HepG2 (cell line): ENCODE results near the gene UBE2M. TPM values are rescaled to one million over a fixed set of nuclear protein-coding genes. Genes with fewer than 3 reads are reported as not detected.

ENCODE experiments used
- CEBPG ChIP-seq: IDR thresholded peaks from 2 replicates; pipeline ENCODE4 v1.6.1; 2016
- CSRNP2 ChIP-seq: sonication (generic); formaldehyde crosslinking; conservative IDR thresholded peaks from 2 replicates; pipeline ENCODE4 v1.8.0; 2022; ENCODE audit warnings: low read depth, missing genetic modification reagents
- DNMT3B ChIP-seq: conservative IDR thresholded peaks from 2 replicates; pipeline ENCODE4 v1.6.1; 2016; ENCODE audit warnings: missing biosample characterization, control low read depth
- FOXA1 ChIP-seq, 2 experiments: fragments of 450-650 bp in 1 of 2; sonication (generic) in 1 of 2; formaldehyde crosslinking in 1 of 2; IDR thresholded peaks; 2 replicates each; pipeline versions ENCODE4 v1.4.0 to v1.6.1; 2016 to 2020; ENCODE audit warnings: missing genetic modification reagents in 1 of 2
- GFI1 ChIP-seq: sonication (generic); formaldehyde crosslinking; IDR thresholded peaks from 2 replicates; pipeline ENCODE4 v1.5.0; 2020; ENCODE audit warnings: missing genetic modification reagents, mild to moderate bottlenecking, borderline replicate concordance
- GZF1 ChIP-seq: sonication (generic); formaldehyde crosslinking; IDR thresholded peaks from 2 replicates; pipeline ENCODE4 v1.5.1; 2020; ENCODE audit warnings: mild to moderate bottlenecking, missing genetic modification reagents
- HNF1B ChIP-seq: sonication (generic); formaldehyde crosslinking; IDR thresholded peaks from 2 replicates; pipeline ENCODE4 v1.5.1; 2020; ENCODE audit warnings: mild to moderate bottlenecking, moderate library complexity, missing genetic modification reagents
- MAX ChIP-seq: IDR thresholded peaks from 2 replicates; pipeline ENCODE4 v1.6.1; 2012; ENCODE audit warnings: inconsistent platforms
- MIER3 ChIP-seq: IDR thresholded peaks from 2 replicates; pipeline ENCODE4 v1.6.1; 2016; ENCODE audit warnings: missing compliant biosample characterization, borderline replicate concordance
- MLLT10 ChIP-seq: sonication (generic); formaldehyde crosslinking; IDR thresholded peaks from 2 replicates; pipeline ENCODE4 v1.4.0; 2020; ENCODE audit warnings: missing genetic modification reagents
- NCOR1 ChIP-seq: fragments of 200-600 bp; sonication (generic); IDR thresholded peaks from 2 replicates; pipeline ENCODE4 v1.7.0; 2017; ENCODE audit warnings: antibody characterized with exemption, low read length, borderline replicate concordance
- POGZ ChIP-seq: sonication (generic); formaldehyde crosslinking; IDR thresholded peaks from 2 replicates; pipeline ENCODE4 v1.4.0; 2020; ENCODE audit warnings: mild to moderate bottlenecking, missing genetic modification reagents
- STAT6 ChIP-seq: sonication (generic); formaldehyde crosslinking; IDR thresholded peaks from 2 replicates; pipeline ENCODE4 v1.4.0; 2020; ENCODE audit warnings: missing genetic modification reagents, mild to moderate bottlenecking, borderline replicate concordance
- SUZ12 ChIP-seq: fragments of 150-350 bp; IDR thresholded peaks from 2 replicates; pipeline ENCODE4 v1.6.1; 2014; ENCODE audit warnings: low read depth, low read length
- U2AF1 ChIP-seq: fragments of 200-400 bp; formaldehyde crosslinking; optimal IDR thresholded peaks from 2 replicates; pipeline ENCODE3; 2017; ENCODE audit warnings: mild to moderate bottlenecking, low read depth, low read length
- ZEB1 ChIP-seq: IDR thresholded peaks from 2 replicates; pipeline ENCODE4 v1.6.1; 2012; ENCODE audit warnings: mild to moderate bottlenecking, low read depth, inconsistent platforms; ENCODE audit not compliant: insufficient replicate concordance
- ZFY ChIP-seq: sonication (generic); formaldehyde crosslinking; IDR thresholded peaks from 2 replicates; pipeline ENCODE4 v1.4.0; 2020; ENCODE audit warnings: missing genetic modification reagents
- ZNF275 ChIP-seq: sonication (generic); formaldehyde crosslinking; IDR thresholded peaks from 2 replicates; pipeline ENCODE4 v1.8.0; 2022; ENCODE audit warnings: missing genetic modification reagents, mild to moderate bottlenecking, inconsistent platforms, borderline replicate concordance
- ZNF749 ChIP-seq: sonication (generic); formaldehyde crosslinking; IDR thresholded peaks from 2 replicates; pipeline ENCODE4 v1.8.0; 2022; ENCODE audit warnings: mild to moderate bottlenecking, missing genetic modification reagents, moderate library complexity, borderline replicate concordance
- ZNF781 ChIP-seq: sonication (generic); formaldehyde crosslinking; IDR thresholded peaks from 2 replicates; pipeline ENCODE4 v1.5.1; 2020; ENCODE audit warnings: borderline replicate concordance, mild to moderate bottlenecking, missing genetic modification reagents; ENCODE audit errors: not compliant biosample characterization
- ZSCAN29 ChIP-seq: sonication (generic); formaldehyde crosslinking; conservative IDR thresholded peaks from 2 replicates; pipeline ENCODE4 v1.4.0; 2020; ENCODE audit warnings: mild to moderate bottlenecking, missing genetic modification reagents
- polyA plus RNA-seq, 8 experiments: library from polyadenylated mRNA; depleted of rRNA in 3 of 8; stranded (reverse) in 7 of 8; unstranded in 1 of 8; fragments of >200 nt; fragmentation: Illumina TruSeq in 4 of 8; extraction: Trizol in 4 of 8; gene quantifications; 2 replicates each; pipeline versions ENCODE4 v1.2.1 to v1.2.3, GENCODE V29; 2011 to 2016; ENCODE audit warnings: low read depth in 4 of 8, missing spikeins in 1 of 8, mixed read lengths in 1 of 8; ENCODE audit not compliant: insufficient read depth in 1 of 8
- total RNA-seq, 5 experiments: library from RNA; depleted of rRNA; stranded (reverse); fragments of >200 nt; fragmentation: Illumina TruSeq; extraction: Trizol; gene quantifications; 2 replicates each; pipeline ENCODE4 v1.2.3, GENCODE V29; 2016; ENCODE audit warnings: low read depth in 1 of 5

Gene UBE2M
- total and polyA plus RNA-seq, 2 of the 13 experiments (the other 11 are each of a cell fraction or from before 2014, with no cell fraction given) = 36.2 to 50.3 TPM

- TF ChIP-seq HNF1B (CRISPR knock-in tag) (peak; percentile 73; the same call in 1 of the 2 replicates), NCOR1 (0 out of 2 replicates have a peak, but pooled peaks have one; percentile 32), U2AF1 (peak; percentile 13), DNMT3B (CRISPR knock-in tag) (0 out of 2 replicates have a peak, but pooled peaks have one; percentile 52), MAX (peak; percentile 73), GZF1 (CRISPR knock-in tag) (peak; percentile 31; the same call in 1 of the 2 replicates), CEBPG (CRISPR knock-in tag) (no peak), MLLT10 (CRISPR knock-in tag) (no peak), ZFY (peak; percentile 71), ZSCAN29 (CRISPR knock-in tag) (peak; percentile 68), ZEB1 (peak; percentile 59), ZNF781 (peak; percentile 47), SUZ12 (peak; percentile 42), POGZ (peak; percentile 64; the same call in 1 of the 2 replicates), CSRNP2 (CRISPR knock-in tag) (no peak), MIER3 (peak; percentile 64; the same call in 1 of the 2 replicates), FOXA1 (IDR thresholded peaks at IDR 0.05) (no peak), FOXA1 (CRISPR knock-in tag; IDR thresholded peaks at IDR 0.05) (peak; percentile 38; the same call in 1 of the 2 replicates), ZNF275 (no peak; the same call in 1 of the 2 replicates), ZNF749 (CRISPR knock-in tag) (no peak), GFI1 (peak; percentile 60; the same call in 1 of the 2 replicates), STAT6 (0 out of 2 replicates have a peak, but pooled peaks have one; percentile 68)
Measured at GRCh38 chr19:58572818-58573657, 14.6 kb upstream of the UBE2M start, which contains the start of gene MZF1 (continued).
